ENCODE results near the gene SPAG4. TPM values are rescaled to one million over a fixed set of nuclear protein-coding genes. Genes with fewer than 3 reads are reported as not detected.
A peak's percentile ranks its signal among the peaks of the same experiment; 100 is the strongest.

SPAG4 gene
- total RNA-seq, 1 donor = 2.2 TPM

GRCh38 chr20:35598899-35599775 is 16.5 kb upstream of the SPAG4 start:
- TF ChIP-seq, protein P1, sequence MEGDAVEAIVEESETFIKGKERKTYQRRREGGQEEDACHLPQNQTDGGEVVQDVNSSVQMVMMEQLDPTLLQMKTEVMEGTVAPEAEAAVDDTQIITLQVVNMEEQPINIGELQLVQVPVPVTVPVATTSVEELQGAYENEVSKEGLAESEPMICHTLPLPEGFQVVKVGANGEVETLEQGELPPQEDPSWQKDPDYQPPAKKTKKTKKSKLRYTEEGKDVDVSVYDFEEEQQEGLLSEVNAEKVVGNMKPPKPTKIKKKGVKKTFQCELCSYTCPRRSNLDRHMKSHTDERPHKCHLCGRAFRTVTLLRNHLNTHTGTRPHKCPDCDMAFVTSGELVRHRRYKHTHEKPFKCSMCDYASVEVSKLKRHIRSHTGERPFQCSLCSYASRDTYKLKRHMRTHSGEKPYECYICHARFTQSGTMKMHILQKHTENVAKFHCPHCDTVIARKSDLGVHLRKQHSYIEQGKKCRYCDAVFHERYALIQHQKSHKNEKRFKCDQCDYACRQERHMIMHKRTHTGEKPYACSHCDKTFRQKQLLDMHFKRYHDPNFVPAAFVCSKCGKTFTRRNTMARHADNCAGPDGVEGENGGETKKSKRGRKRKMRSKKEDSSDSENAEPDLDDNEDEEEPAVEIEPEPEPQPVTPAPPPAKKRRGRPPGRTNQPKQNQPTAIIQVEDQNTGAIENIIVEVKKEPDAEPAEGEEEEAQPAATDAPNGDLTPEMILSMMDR (IDR thresholded peaks at IDR 0.05; ENCODE audit: insufficient read depth, low read length) = no peak
- no peak overlapping the region for H3K4me3 ChIP-seq (ENCODE audit: low read depth, low read length)
- DNase-seq (ENCODE audit: low read depth) = no peak

DNA sequence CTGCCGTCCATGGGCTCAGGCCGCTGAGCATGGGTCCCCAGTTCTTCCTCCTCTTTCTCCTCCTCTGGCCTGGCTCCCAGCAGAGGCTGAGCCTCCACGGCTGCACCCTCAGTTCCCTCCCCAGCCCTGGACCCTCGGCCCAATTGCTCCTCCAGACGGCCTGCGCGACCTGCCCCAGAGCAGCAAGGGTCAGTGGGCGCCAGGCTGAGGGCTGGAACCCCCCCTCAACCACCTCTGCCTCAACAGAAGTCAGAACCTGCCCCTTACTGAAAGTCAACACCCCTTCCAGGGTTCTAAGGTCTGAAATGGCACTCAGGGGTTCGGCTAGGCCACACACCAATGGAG is 15.9 kb upstream of the SPAG4 start:
- H3K4me3 ChIP-seq (ENCODE audit: low read depth, low read length) = no peak overlapping the region
- DNase-seq (ENCODE audit: low read depth) = no peak
- TF ChIP-seq, protein P1 (IDR thresholded peaks at IDR 0.05; ENCODE audit: insufficient read depth, low read length) = no peak

- DNase-seq (ENCODE audit: low read depth) = no peak
- H3K4me3 ChIP-seq (ENCODE audit: low read depth, low read length) = no peak overlapping the region
- TF ChIP-seq, protein P1 (IDR thresholded peaks at IDR 0.05; ENCODE audit: insufficient read depth, low read length) = no peak
These were observed 15.2 kb upstream of the SPAG4 start for GRCh38 chr20:35600176-35600992.

GRCh38 chr20:35600993-35601973 is 14.3 kb upstream of the SPAG4 start:
- TF ChIP-seq, protein P1 (IDR thresholded peaks at IDR 0.05; ENCODE audit: insufficient read depth, low read length) = peak; percentile 45
- peak; percentile 67 for DNase-seq (ENCODE audit: low read depth)
- peak overlapping the region; percentile 52 for H3K4me3 ChIP-seq (ENCODE audit: low read depth, low read length)

- peak overlapping the region; percentile 52 for H3K4me3 ChIP-seq (ENCODE audit: low read depth, low read length)
- TF ChIP-seq, protein P1 (IDR thresholded peaks at IDR 0.05; ENCODE audit: insufficient read depth, low read length) = no peak
- DNase-seq (ENCODE audit: low read depth) = no peak
These were observed 13.6 kb upstream of the SPAG4 start for GRCh38 chr20:35601990-35602389.

GRCh38 chr20:35602851-35603495 is 12.7 kb upstream of the SPAG4 start:
- no peak overlapping the region for H3K4me3 ChIP-seq (ENCODE audit: low read depth, low read length)
- TF ChIP-seq, protein P1 (IDR thresholded peaks at IDR 0.05; ENCODE audit: insufficient read depth, low read length) = no peak
- DNase-seq (ENCODE audit: low read depth) = no peak
